Stomach (tissue), 9 donors: ENCODE measurements around the gene GREB1. TPM values are rescaled to one million over a fixed set of nuclear protein-coding genes. Genes with fewer than 3 reads are reported as not detected.

Experiments used
- DNase-seq, 2 donors: peaks; one replicate each; pipeline versions ENCODE4 v3.0.0 to v3.0.0-alpha.2; 2013 to 2019
- H3K27ac ChIP-seq, 5 donors: fragments of 200-600 bp in 4 of 5; sonication (generic) in 4 of 5; one replicate each; pipeline ENCODE4 v1.5.1; 2013 to 2019; ENCODE audit warnings: mild to moderate bottlenecking in 1 of 5, moderate library complexity in 1 of 5
- H3K27me3 ChIP-seq, 3 donors: fragments of 200-600 bp; sonication (generic); one replicate each; pipeline ENCODE4 v1.5.1; 2017 to 2019; ENCODE audit warnings: mixed run types in 1 of 3
- H3K36me3 ChIP-seq, 4 donors: fragments of 200-600 bp; sonication (generic); 1 replicate in 3 of 4; 2 replicates in 1 of 4; pipeline ENCODE4 v1.5.1; 2016 to 2019
- H3K4me1 ChIP-seq, 4 donors: fragments of 200-600 bp; sonication (generic); one replicate each; pipeline ENCODE4 v1.5.1; 2016 to 2019
- H3K4me3 ChIP-seq, 4 donors: fragments of 200-600 bp; sonication (generic) in 3 of 4; one replicate each; pipeline ENCODE4 v1.5.1; 2016 to 2019; ENCODE audit warnings: mild to moderate bottlenecking in 1 of 4
- H3K9me3 ChIP-seq, 4 donors: fragments of 200-600 bp; sonication (generic); one replicate each; pipeline ENCODE4 v1.5.1; 2016 to 2019
- EP300 ChIP-seq: sonication (generic); formaldehyde crosslinking; IDR thresholded peaks from one replicate; pipeline ENCODE4 v1.6.1; 2017; ENCODE audit warnings: antibody characterized with exemption
- POLR2A ChIP-seq, 4 donors: fragments of 450-650 bp; IDR thresholded peaks; one replicate each; pipeline ENCODE4 v1.6.1; 2016; ENCODE audit warnings: antibody characterized with exemption in 4 of 4, control low read depth in 2 of 4, mild to moderate bottlenecking in 1 of 4, moderate library complexity in 1 of 4
- POLR2AphosphoS5 ChIP-seq, 3 donors: sonication (generic); formaldehyde crosslinking; IDR thresholded peaks; one replicate each; pipeline ENCODE4 v1.6.1; 2016; ENCODE audit warnings: antibody characterized with exemption in 3 of 3
- WGBS, 5 donors: extraction: QIAGEN DNeasy Blood & Tissue Kit in 3 of 5; methylation state at CpG; one replicate each; pipeline versions ENCODE4 v1.1.5 to v1.1.7; 2013 to 2018; 5-methylcytosine and 5-hydroxymethylcytosine counted together
- intact Hi-C: fragments of 100-400 bp; cut with DNase I; formaldehyde crosslinking; loops from one replicate; pipeline ENCODE4 v1.15.1; 2023; ENCODE audit warnings: low total_unique reads
- polyA plus RNA-seq, 3 donors: library from polyadenylated mRNA; stranded (reverse); fragments of 200-250 nt; gene quantifications; one replicate each; pipeline ENCODE4 v1.2.3, GENCODE V29; 2013
- total RNA-seq, 5 donors: library from RNA; depleted of rRNA; stranded (reverse); fragments of >200 nt; gene quantifications; one replicate each; pipeline versions ENCODE4 v1.1.0 to v1.2.3, GENCODE V29; 2014 to 2016
- TF ChIP-seq, protein P1 (sequence below), 7 experiments: fragments of 450-650 bp in 4 of 7; fragments of 200-600 bp in 3 of 7; sonication (generic) in 3 of 7; IDR thresholded peaks; one replicate each; pipeline ENCODE4 v1.5.1; 2016 to 2019; ENCODE audit warnings: antibody characterized with exemption in 7 of 7, control low read depth in 2 of 7, mild to moderate bottlenecking in 1 of 7
- donor health status: healthy with polysubstance abuse.
- donor health status: Bipolar disorder and iron deficiency.
- donor health status: healthy.

Gene GREB1
- total and polyA plus RNA-seq, 8 donors = 0.88 to 37.9 (median 3.6) TPM

DNA sequence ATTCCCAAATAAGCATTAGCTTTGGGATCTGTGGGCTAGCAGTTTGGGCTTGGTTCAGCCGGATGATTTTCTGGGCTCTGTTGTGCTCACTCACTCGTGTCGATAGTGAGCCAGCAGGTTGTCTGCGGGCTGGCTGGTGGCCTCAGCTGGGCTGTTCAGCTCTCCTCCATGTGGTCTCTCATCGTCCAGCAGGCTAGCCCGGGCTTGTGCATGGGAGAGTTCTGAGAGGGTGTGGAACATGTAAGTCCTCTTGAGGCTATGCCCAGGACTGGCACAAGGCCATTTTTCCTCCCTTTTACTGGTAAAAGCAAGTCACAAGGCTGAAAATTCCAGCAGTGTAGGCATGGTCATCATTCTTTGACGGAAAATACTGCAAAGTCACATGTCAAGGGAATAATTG lies 97.6 kb downstream of the GREB1 start:
- Histone ChIP-seq H3K4me3 (no peak overlapping the region), H3K4me1 (no peaks in the 10 kb centered on the region), H3K27me3 (no peaks in the 10 kb centered on the region), H3K27ac (no peak overlapping the region), H3K36me3 (peaks cover 0 to 40% (median 22%) of the 10 kb centered on the region in 4 donors), H3K9me3 (peaks cover 0 to 12% (median 5%) of the 10 kb centered on the region in 4 donors)
- intact Hi-C loops = no loop called here
- DNase-seq = no peak
- WGBS, 5 donors = 87 to 93% (median 91%) methylated on average over 5 to 7 of the region's 7 CpGs
- TF ChIP-seq POLR2AphosphoS5 (IDR thresholded peaks at IDR 0.05) (no peak), EP300 (no peak), POLR2A (IDR thresholded peaks at IDR 0.05) (no peak)
- TF ChIP-seq, protein P1, sequence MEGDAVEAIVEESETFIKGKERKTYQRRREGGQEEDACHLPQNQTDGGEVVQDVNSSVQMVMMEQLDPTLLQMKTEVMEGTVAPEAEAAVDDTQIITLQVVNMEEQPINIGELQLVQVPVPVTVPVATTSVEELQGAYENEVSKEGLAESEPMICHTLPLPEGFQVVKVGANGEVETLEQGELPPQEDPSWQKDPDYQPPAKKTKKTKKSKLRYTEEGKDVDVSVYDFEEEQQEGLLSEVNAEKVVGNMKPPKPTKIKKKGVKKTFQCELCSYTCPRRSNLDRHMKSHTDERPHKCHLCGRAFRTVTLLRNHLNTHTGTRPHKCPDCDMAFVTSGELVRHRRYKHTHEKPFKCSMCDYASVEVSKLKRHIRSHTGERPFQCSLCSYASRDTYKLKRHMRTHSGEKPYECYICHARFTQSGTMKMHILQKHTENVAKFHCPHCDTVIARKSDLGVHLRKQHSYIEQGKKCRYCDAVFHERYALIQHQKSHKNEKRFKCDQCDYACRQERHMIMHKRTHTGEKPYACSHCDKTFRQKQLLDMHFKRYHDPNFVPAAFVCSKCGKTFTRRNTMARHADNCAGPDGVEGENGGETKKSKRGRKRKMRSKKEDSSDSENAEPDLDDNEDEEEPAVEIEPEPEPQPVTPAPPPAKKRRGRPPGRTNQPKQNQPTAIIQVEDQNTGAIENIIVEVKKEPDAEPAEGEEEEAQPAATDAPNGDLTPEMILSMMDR (IDR thresholded peaks at IDR 0.05) = no peak

DNA sequence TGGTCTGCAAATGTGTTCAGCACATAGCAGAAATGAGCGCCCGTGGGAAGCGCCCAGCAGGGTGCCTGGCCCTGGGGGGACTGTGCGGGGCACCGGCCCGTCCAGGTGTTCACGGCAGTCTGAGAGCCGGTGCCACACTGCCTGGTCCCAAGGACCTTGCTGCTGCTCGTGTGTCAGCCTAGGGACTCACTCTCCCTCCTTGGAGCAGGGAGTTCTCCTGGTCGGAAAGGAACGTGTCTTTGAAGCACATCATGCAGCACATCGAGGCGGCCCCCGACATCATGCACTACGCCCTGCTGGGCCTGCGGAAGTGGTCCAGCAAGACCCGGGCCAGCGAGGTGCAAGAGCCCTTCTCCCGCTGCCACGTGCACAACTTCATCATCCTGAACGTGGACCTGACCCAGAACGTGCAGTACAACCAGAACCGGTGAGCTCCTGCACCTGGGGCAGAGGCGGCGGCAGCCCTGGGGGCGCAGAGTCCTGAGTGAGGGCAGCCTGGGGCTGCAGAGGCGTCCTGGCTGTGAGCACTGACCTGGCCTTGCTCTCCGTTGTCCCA lies 100.2 kb downstream of the GREB1 start:
- H3K27me3 ChIP-seq = no peaks in the 10 kb centered on the region
- H3K4me3 ChIP-seq = no peak overlapping the region
- TF ChIP-seq POLR2AphosphoS5 (IDR thresholded peaks at IDR 0.05) (no peak), EP300 (no peak), POLR2A (IDR thresholded peaks at IDR 0.05) (no peak)
- TF ChIP-seq, protein P1 (IDR thresholded peaks at IDR 0.05) = no peak
- peaks cover 0 to 39% (median 14%) of the 10 kb centered on the region in 4 donors for H3K36me3 ChIP-seq
- intact Hi-C loops = no loop called here
- no peaks in the 10 kb centered on the region for H3K4me1 ChIP-seq
- 87 to 94% (median 91%) methylated on average over 13 to 28 of the region's 28 CpGs for WGBS, 5 donors
- H3K27ac ChIP-seq = no peak overlapping the region
- DNase-seq = no peak
- H3K9me3 ChIP-seq = no peaks in the 10 kb centered on the region

DNA sequence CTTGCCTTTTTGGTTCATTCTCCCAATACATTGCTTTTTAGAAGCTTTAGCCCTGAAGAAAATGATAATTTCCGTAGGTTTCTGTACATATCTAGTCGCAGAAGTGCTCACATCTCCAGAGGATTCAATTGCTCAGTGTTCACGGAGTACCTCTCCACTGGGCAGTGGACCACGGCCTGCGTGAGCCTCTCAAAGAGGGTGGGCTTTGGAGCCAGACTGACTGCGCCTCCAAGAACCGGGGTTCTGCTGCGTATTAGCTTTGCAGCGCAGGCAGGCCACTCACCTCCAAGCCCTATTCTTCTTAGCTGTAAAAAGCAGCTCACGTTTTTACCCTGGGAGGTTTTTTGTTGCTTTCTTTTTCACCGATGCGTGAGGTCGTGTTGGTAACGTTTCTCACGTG lies 100.7 kb downstream of the GREB1 start:
- H3K27me3 ChIP-seq = no peaks in the 10 kb centered on the region
- no peak overlapping the region for H3K27ac ChIP-seq
- 83 to 90% (median 90%) methylated on average over 15 of the region's 15 CpGs for WGBS, 5 donors
- no peak overlapping the region for H3K4me3 ChIP-seq
- no peak for DNase-seq
- peaks cover 0 to 45% (median 18%) of the 10 kb centered on the region in 4 donors for H3K36me3 ChIP-seq
- no peaks in the 10 kb centered on the region for H3K4me1 ChIP-seq
- intact Hi-C loops = no loop called here
- H3K9me3 ChIP-seq = no peaks in the 10 kb centered on the region
- TF ChIP-seq EP300 (no peak), POLR2AphosphoS5 (IDR thresholded peaks at IDR 0.05) (no peak), POLR2A (IDR thresholded peaks at IDR 0.05) (no peak)
- TF ChIP-seq, protein P1 (IDR thresholded peaks at IDR 0.05) = no peak

DNA sequence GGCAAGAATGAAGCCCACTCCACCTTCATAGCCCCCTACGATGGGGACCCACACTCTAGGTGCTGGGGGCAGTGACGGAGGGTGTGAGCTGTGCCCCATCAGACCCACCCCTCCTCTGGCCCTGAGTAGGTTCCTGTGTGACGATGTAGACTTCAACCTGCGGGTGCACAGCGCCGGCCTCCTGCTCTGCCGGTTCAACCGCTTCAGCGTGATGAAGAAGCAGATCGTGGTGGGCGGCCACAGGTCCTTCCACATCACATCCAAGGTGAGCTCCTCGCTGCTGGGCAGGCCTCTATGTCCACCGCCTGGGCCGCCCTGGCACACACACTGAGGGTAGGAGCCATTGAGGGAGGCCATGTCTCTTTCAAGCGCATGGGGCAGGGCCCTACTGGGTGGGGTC lies 101.3 kb downstream of the GREB1 start:
- Histone ChIP-seq H3K9me3 (no peaks in the 10 kb centered on the region), H3K27me3 (no peaks in the 10 kb centered on the region), H3K4me1 (no peaks in the 10 kb centered on the region), H3K27ac (no peak overlapping the region), H3K36me3 (peaks cover 0 to 50% (median 16%) of the 10 kb centered on the region in 4 donors), H3K4me3 (no peak overlapping the region)
- DNase-seq = no peak
- no peak for TF ChIP-seq POLR2A (IDR thresholded peaks at IDR 0.05)
- TF ChIP-seq, protein P1 (IDR thresholded peaks at IDR 0.05) = no peak
- no peak for TF ChIP-seq EP300
- no peak for TF ChIP-seq POLR2AphosphoS5 (IDR thresholded peaks at IDR 0.05)
- 88 to 94% (median 93%) methylated on average over 15 of the region's 15 CpGs for WGBS, 5 donors
- intact Hi-C loops = no loop called here
